Prostate gland (tissue), 2 donors: ENCODE results near the gene THAP4. TPM values are rescaled to one million over a fixed set of nuclear protein-coding genes. Genes with fewer than 3 reads are reported as not detected.

ENCODE experiments used
- DNase-seq: peaks from one replicate; pipeline ENCODE4 v3.0.0-alpha.2; 2019; ENCODE audit warnings: low spot score
- H3K27ac ChIP-seq, 2 donors: fragments of 200-600 bp; sonication (generic); 2 replicates each; pipeline ENCODE4 v1.5.1; 2017 to 2019
- H3K27me3 ChIP-seq: fragments of 200-600 bp; sonication (generic); replicated peaks from 2 replicates; pipeline ENCODE4 v1.5.1; 2019; ENCODE audit not compliant: insufficient read depth
- H3K36me3 ChIP-seq, 2 donors: fragments of 200-600 bp; sonication (generic); 1 replicate in 1 of 2; 2 replicates in 1 of 2; pipeline versions ENCODE4 v1.5.1 to v1.8.1; 2017 to 2019
- H3K4me1 ChIP-seq: fragments of 200-600 bp; sonication (generic); replicated peaks from 2 replicates; pipeline ENCODE4 v1.5.1; 2019
- H3K4me3 ChIP-seq, 2 donors: fragments of 200-600 bp; sonication (generic); 2 replicates each; pipeline ENCODE4 v1.5.1; 2017 to 2019
- H3K9me3 ChIP-seq: fragments of 200-600 bp; sonication (generic); 2 replicates; pipeline ENCODE4 v1.5.1; 2017
- CTCF ChIP-seq, 4 experiments: fragments of 200-600 bp in 2 of 4; fragments of 450-650 bp in 2 of 4; sonication (generic) in 2 of 4; IDR thresholded peaks; 1 replicate in 3 of 4; 2 replicates in 1 of 4; pipeline ENCODE4 v1.5.1; 2016 to 2019; ENCODE audit warnings: antibody characterized with exemption in 4 of 4, mild to moderate bottlenecking in 2 of 4, moderate library complexity in 2 of 4
- POLR2A ChIP-seq: fragments of 450-650 bp; IDR thresholded peaks from one replicate; pipeline ENCODE4 v1.6.1; 2016; ENCODE audit warnings: antibody characterized with exemption, mild to moderate bottlenecking
- POLR2AphosphoS5 ChIP-seq: sonication (generic); formaldehyde crosslinking; IDR thresholded peaks from one replicate; pipeline ENCODE4 v1.6.1; 2017; ENCODE audit warnings: antibody characterized with exemption
- WGBS: methylation state at CpG from one replicate; pipeline ENCODE4 v1.1.5; 2018; 5-methylcytosine and 5-hydroxymethylcytosine counted together
- intact Hi-C: fragments of 100-400 bp; cut with DNase I; formaldehyde crosslinking; loops from one replicate; pipeline ENCODE4 v1.14.2; 2022
- total RNA-seq, 2 donors: library from RNA; depleted of rRNA; stranded (reverse); fragments of >200 nt; gene quantifications; one replicate each; pipeline ENCODE4 v1.1.0, GENCODE V29; 2016

Gene THAP4
- total RNA-seq, 2 donors from 2014 or later: 60.8 to 92.9 TPM

- DNase-seq: no peak
- WGBS: 16% methylated on average over 6 of the region's 6 CpGs
- H3K9me3 ChIP-seq: no peaks in the 10 kb centered on the region
- H3K4me3 ChIP-seq: peak overlapping the region; percentile 96 to 100
- no peak for TF ChIP-seq POLR2AphosphoS5
- TF ChIP-seq POLR2A: no peak
- no peak for TF ChIP-seq CTCF (IDR thresholded peaks at IDR 0.05)
- peaks cover 17% of the 10 kb centered on the region for H3K4me1 ChIP-seq
- H3K27me3 ChIP-seq: no peaks in the 10 kb centered on the region
- H3K36me3 ChIP-seq: peaks cover 10 to 12% of the 10 kb centered on the region in 2 donors
- peak overlapping the region; percentile 99 for H3K27ac ChIP-seq
- intact Hi-C loops: loop anchor here (2.0 to 10.0 kb wide), 2 partner anchors 279 to 321 kb away; partner anchors contain the start of genes FARP2, HDLBP and SEPTIN2
Measured at GRCh38 chr2:241635756-241636155, 1.2 kb downstream of the THAP4 start.

- Histone ChIP-seq H3K9me3 (no peaks in the 10 kb centered on the region), H3K27ac (no peak overlapping the region), H3K36me3 (peaks cover 10 to 12% of the 10 kb centered on the region in 2 donors), H3K4me1 (peaks cover 9% of the 10 kb centered on the region), H3K4me3 (no peak overlapping the region), H3K27me3 (no peaks in the 10 kb centered on the region)
- TF ChIP-seq POLR2A (no peak), CTCF (IDR thresholded peaks at IDR 0.05) (no peak), POLR2AphosphoS5 (no peak)
- intact Hi-C loops: loop anchor here (10.0 kb wide), 1 partner anchor 319 kb away; the partner anchor contains the start of genes HDLBP and SEPTIN2
- DNase-seq: no peak
- 84% methylated on average over 17 of the region's 17 CpGs for WGBS
Measured at GRCh38 chr2:241633561-241633960, 3.4 kb downstream of the THAP4 start.

- intact Hi-C loops: loop anchor here (10.0 kb wide), 1 partner anchor 318 kb away; the partner anchor contains the start of genes HDLBP and SEPTIN2
- H3K27me3 ChIP-seq: no peaks in the 10 kb centered on the region
- WGBS: 95% methylated on average over 34 of the region's 39 CpGs
- no peak overlapping the region for H3K4me3 ChIP-seq
- peaks cover 10 to 12% of the 10 kb centered on the region in 2 donors for H3K36me3 ChIP-seq
- DNase-seq: no peak
- H3K27ac ChIP-seq: no peak overlapping the region
- H3K4me1 ChIP-seq: peaks cover 9% of the 10 kb centered on the region
- TF ChIP-seq POLR2A: no peak
- no peak for TF ChIP-seq POLR2AphosphoS5
- no peak for TF ChIP-seq CTCF (IDR thresholded peaks at IDR 0.05)
- H3K9me3 ChIP-seq: no peaks in the 10 kb centered on the region
Measured at GRCh38 chr2:241632478-241633325, 4.3 kb downstream of the THAP4 start.

- TF ChIP-seq POLR2AphosphoS5 (no peak), POLR2A (no peak), CTCF (IDR thresholded peaks at IDR 0.05) (no peak)
- WGBS: 62% methylated on average over 11 of the region's 11 CpGs
- H3K9me3 ChIP-seq: no peaks in the 10 kb centered on the region
- H3K27me3 ChIP-seq: no peaks in the 10 kb centered on the region
- H3K27ac ChIP-seq: no peak overlapping the region
- no peaks in the 10 kb centered on the region for H3K4me1 ChIP-seq
- DNase-seq: no peak
- intact Hi-C loops: loop anchor here (10.0 kb wide), 1 partner anchor 315 kb away; the partner anchor contains the start of genes HDLBP and SEPTIN2
- H3K36me3 ChIP-seq: peaks cover 10 to 12% of the 10 kb centered on the region in 2 donors
- H3K4me3 ChIP-seq: no peak overlapping the region
Measured at GRCh38 chr2:241629762-241630435, 7.1 kb downstream of the THAP4 start.
